OCI-LY3 (cell line): Measurements from ENCODE around the gene CDH4.

Source experiments
- EZH2phosphoT487 ChIP-seq: fragments of 200-600 bp; shearing (Covaris generic); IDR thresholded peaks from 2 replicates; pipeline ENCODE4 v1.6.1; 2018; ENCODE audit warnings: antibody characterized with exemption, mixed run types, low read depth
- TF ChIP-seq, protein P1 (sequence below): fragments of 200-600, 300-600 bp; sonication (generic); IDR thresholded peaks from 2 replicates; pipeline ENCODE4 v1.5.1; 2014; ENCODE audit warnings: antibody characterized with exemption, low read length, low read depth

DNA sequence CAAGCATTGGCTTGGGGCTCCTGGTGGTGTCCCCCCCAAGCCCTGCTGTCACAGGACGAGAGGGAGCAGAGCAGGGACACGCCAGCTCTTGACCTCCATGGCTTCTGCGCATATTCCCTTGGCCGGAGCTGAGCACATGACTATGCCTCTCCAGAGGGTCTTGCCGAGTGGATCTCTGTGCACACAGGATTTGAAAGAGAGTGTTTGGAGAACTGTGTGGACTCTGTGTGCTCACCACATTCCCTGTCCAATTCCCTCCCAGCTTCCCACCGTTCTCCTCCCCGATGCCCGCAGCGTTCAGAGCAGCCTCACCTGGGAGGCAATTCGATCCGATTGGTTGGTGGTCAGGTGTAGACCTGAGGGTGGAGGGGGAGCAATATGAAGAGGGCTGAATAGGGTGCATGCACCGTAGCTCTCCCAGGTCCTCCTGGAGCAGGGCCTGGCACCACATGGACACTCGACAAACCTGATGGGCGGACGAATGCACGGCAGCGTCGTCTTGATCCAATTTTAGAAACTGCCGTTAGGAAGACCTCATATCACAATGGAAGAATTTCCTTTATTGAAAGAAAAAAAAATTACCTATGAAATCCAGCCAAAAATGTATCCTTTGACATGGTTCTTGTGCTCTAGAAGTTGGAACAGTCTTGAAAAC is 287.8 kb downstream of the CDH4 start:
- TF ChIP-seq, protein P1, sequence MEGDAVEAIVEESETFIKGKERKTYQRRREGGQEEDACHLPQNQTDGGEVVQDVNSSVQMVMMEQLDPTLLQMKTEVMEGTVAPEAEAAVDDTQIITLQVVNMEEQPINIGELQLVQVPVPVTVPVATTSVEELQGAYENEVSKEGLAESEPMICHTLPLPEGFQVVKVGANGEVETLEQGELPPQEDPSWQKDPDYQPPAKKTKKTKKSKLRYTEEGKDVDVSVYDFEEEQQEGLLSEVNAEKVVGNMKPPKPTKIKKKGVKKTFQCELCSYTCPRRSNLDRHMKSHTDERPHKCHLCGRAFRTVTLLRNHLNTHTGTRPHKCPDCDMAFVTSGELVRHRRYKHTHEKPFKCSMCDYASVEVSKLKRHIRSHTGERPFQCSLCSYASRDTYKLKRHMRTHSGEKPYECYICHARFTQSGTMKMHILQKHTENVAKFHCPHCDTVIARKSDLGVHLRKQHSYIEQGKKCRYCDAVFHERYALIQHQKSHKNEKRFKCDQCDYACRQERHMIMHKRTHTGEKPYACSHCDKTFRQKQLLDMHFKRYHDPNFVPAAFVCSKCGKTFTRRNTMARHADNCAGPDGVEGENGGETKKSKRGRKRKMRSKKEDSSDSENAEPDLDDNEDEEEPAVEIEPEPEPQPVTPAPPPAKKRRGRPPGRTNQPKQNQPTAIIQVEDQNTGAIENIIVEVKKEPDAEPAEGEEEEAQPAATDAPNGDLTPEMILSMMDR, result no peak
- no peak for TF ChIP-seq EZH2phosphoT487
